Adrenal gland (tissue), 12 donors: Measurements from ENCODE around the gene NUAK1. TPM values are rescaled to one million over a fixed set of nuclear protein-coding genes. Genes with fewer than 3 reads are reported as not detected.

Experiments used
- DNase-seq, 7 donors: peaks; one replicate each; pipeline ENCODE4 v3.0.0-alpha.2; 2019 to 2020
- H3K27ac ChIP-seq, 5 donors: fragments of 200-600 bp; sonication (generic) in 4 of 5; 1 replicate in 3 of 5; 2 replicates in 2 of 5; pipeline versions ENCODE4 v1.5.1 to v1.8.0; 2016 to 2020; ENCODE audit warnings: mild to moderate bottlenecking in 1 of 5
- H3K27me3 ChIP-seq: fragments of 200-600 bp; 2 replicates; pipeline ENCODE4 v1.8.0; 2021
- H3K36me3 ChIP-seq, 2 donors: fragments of 200-600 bp; replicated peaks in 1 of 2; 1 replicate in 1 of 2; 2 replicates in 1 of 2; pipeline versions ENCODE4 v1.5.1 to v1.8.0; 2018 to 2022
- H3K4me1 ChIP-seq, 2 donors: fragments of 200-600 bp; replicated peaks in 1 of 2; 1 replicate in 1 of 2; 2 replicates in 1 of 2; pipeline versions ENCODE4 v1.5.1 to v1.8.0; 2018 to 2021
- H3K4me3 ChIP-seq, 4 donors: fragments of 200-600 bp; sonication (generic) in 3 of 4; one replicate each; pipeline ENCODE4 v1.5.1; 2016 to 2018
- H3K9me3 ChIP-seq, 3 donors: fragments of 200-600 bp; sonication (generic) in 1 of 3; replicated peaks in 1 of 3; 1 replicate in 2 of 3; 2 replicates in 1 of 3; pipeline versions ENCODE4 v1.5.1 to v1.8.0; 2016 to 2021
- POLR2A ChIP-seq, 2 donors: fragments of 450-650 bp; IDR thresholded peaks; one replicate each; pipeline ENCODE4 v1.6.1; 2017; ENCODE audit warnings: antibody characterized with exemption in 2 of 2, mild to moderate bottlenecking in 2 of 2, moderate library complexity in 1 of 2
- WGBS, 4 donors: extraction: QIAGEN DNeasy Blood & Tissue Kit in 2 of 4; methylation state at CpG; one replicate each; pipeline versions ENCODE4 v1.1.5 to v1.1.7; 2013 to 2017; 5-methylcytosine and 5-hydroxymethylcytosine counted together
- intact Hi-C, 2 donors: fragments of 100-400 bp; cut with DNase I; formaldehyde crosslinking; loops; one replicate each; pipeline versions ENCODE4 v1.14.1 to v1.15.0; 2022 to 2023
- polyA plus RNA-seq, 3 donors: library from polyadenylated mRNA; stranded (reverse); fragments of 200-250 nt in 2 of 3; fragments of 350-450 nt in 1 of 3; fragmentation: Illumina TruSeq in 1 of 3; extraction: RNeasy Lipid Tissue Mini Kit (QIAGEN cat#74804) in 1 of 3; gene quantifications; one replicate each; pipeline ENCODE4 v1.2.3, GENCODE V29; 2013 to 2014
- total RNA-seq, 9 donors: library from RNA; depleted of rRNA in 4 of 9; stranded (reverse); fragments of >200 nt in 4 of 9; fragments of 120-200 nt in 1 of 9; fragmentation: NEBNext Ultra II Directional in 1 of 9; extraction: Animal tissue kit (Norgen Biotek cat#: 25700) in 1 of 9; gene quantifications; one replicate each; pipeline versions ENCODE4 v1.1.0 to v1.2.4, GENCODE V29; 2013 to 2023
- TF ChIP-seq, protein P1 (sequence below), 6 experiments: fragments of 450-650 bp in 4 of 6; fragments of 200-600 bp in 2 of 6; sonication (generic) in 1 of 6; IDR thresholded peaks; 1 replicate in 5 of 6; 2 replicates in 1 of 6; pipeline versions ENCODE4 v1.5.1 to v1.8.0; 2016 to 2021; ENCODE audit warnings: antibody characterized with exemption in 6 of 6, mild to moderate bottlenecking in 2 of 6, moderate library complexity in 1 of 6
- donor health status: healthy with polysubstance abuse.
- donor health status: Bipolar disorder and iron deficiency.
- donor health status: DM: yes; HTN: yes; CAD: no.
- donor health status: DM: no; HTN: no; CAD: no.
- donor health status: DM: no; HTN: no; CAD: no.
- donor health status: DM: yes; HTN: yes; CAD: no.

NUAK1 gene
- total and polyA plus RNA-seq, 12 donors = 2.4 to 15.1 (median 8.4) TPM

DNA sequence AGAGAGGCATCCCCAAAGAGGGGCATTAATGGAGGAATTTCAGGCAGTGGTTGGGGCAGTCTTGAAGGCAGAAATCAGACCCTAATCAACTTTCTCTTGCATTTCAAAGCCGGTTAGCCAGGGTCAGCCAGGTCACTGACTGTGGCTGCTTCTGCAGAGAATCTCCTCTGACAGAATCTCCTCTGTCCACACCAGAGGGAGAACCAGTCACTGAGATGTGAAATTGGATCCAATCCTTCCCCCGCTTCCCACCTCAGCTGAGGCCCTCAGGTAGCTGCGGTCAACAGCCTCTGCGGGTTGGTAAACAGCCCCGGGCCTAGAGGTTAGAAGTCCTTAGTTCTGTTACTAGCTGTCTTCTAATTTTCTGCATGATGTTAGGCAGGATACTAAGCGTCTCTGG is 39.8 kb upstream of the NUAK1 start:
- no peaks in the 10 kb centered on the region for H3K9me3 ChIP-seq
- intact Hi-C loops = no loop called here
- H3K4me3 ChIP-seq = no peak overlapping the region
- peak overlapping the region in 2 of 5 donors; percentile 38 to 42 for H3K27ac ChIP-seq
- H3K27me3 ChIP-seq = no peaks in the 10 kb centered on the region
- H3K36me3 ChIP-seq = no peaks in the 10 kb centered on the region
- WGBS, 4 donors = 83 to 92% (median 87%) methylated on average over 6 of the region's 6 CpGs
- H3K4me1 ChIP-seq = peaks cover 0 to 6% of the 10 kb centered on the region in 2 donors
- DNase-seq = no peak
- TF ChIP-seq POLR2A (IDR thresholded peaks at IDR 0.05) = no peak
- TF ChIP-seq, protein P1, sequence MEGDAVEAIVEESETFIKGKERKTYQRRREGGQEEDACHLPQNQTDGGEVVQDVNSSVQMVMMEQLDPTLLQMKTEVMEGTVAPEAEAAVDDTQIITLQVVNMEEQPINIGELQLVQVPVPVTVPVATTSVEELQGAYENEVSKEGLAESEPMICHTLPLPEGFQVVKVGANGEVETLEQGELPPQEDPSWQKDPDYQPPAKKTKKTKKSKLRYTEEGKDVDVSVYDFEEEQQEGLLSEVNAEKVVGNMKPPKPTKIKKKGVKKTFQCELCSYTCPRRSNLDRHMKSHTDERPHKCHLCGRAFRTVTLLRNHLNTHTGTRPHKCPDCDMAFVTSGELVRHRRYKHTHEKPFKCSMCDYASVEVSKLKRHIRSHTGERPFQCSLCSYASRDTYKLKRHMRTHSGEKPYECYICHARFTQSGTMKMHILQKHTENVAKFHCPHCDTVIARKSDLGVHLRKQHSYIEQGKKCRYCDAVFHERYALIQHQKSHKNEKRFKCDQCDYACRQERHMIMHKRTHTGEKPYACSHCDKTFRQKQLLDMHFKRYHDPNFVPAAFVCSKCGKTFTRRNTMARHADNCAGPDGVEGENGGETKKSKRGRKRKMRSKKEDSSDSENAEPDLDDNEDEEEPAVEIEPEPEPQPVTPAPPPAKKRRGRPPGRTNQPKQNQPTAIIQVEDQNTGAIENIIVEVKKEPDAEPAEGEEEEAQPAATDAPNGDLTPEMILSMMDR (IDR thresholded peaks at IDR 0.05) = no peak

DNA sequence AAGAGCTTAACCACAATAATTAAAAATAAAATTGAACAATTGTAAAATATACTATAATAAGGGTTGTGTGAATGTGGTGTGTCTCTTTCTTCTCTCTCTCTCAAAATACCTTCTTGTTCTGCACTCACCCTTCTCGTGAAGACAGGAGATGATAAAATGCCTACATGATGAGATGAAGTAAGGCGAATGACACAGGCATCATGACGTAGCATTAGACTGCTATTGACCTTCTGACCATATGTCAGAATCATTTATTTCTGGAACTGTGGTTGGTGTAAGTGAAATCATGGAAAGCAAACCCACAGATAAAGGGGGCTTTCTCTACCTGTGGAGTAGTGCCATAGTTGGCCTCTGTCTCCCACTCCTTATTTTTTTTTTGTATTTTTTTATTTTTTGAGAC is 37.8 kb upstream of the NUAK1 start:
- 76 to 90% (median 82%) methylated on average over 3 of the region's 3 CpGs for WGBS, 4 donors
- H3K27ac ChIP-seq = no peak overlapping the region
- no peak for DNase-seq
- H3K4me3 ChIP-seq = no peak overlapping the region
- H3K36me3 ChIP-seq = no peaks in the 10 kb centered on the region
- intact Hi-C loops = no loop called here
- no peaks in the 10 kb centered on the region for H3K9me3 ChIP-seq
- H3K27me3 ChIP-seq = no peaks in the 10 kb centered on the region
- no peak for TF ChIP-seq POLR2A (IDR thresholded peaks at IDR 0.05)
- TF ChIP-seq, protein P1 (IDR thresholded peaks at IDR 0.05) = no peak
- H3K4me1 ChIP-seq = peaks cover 0 to 3% of the 10 kb centered on the region in 2 donors

GRCh38 chr12:106174876-106175275 is 36.1 kb upstream of the NUAK1 start:
- no peak for DNase-seq
- TF ChIP-seq, protein P1 (IDR thresholded peaks at IDR 0.05) = no peak
- no peak overlapping the region for H3K4me3 ChIP-seq
- H3K9me3 ChIP-seq = no peaks in the 10 kb centered on the region
- H3K4me1 ChIP-seq = no peaks in the 10 kb centered on the region
- H3K36me3 ChIP-seq = no peaks in the 10 kb centered on the region
- intact Hi-C loops = no loop called here
- H3K27me3 ChIP-seq = no peaks in the 10 kb centered on the region
- WGBS, 4 donors = 87 to 91% (median 89%) methylated on average over 5 of the region's 5 CpGs
- no peak overlapping the region for H3K27ac ChIP-seq

GRCh38 chr12:106173442-106173841 is 34.7 kb upstream of the NUAK1 start:
- H3K27ac ChIP-seq = no peak overlapping the region
- no peak for DNase-seq
- intact Hi-C loops = no loop called here
- no peaks in the 10 kb centered on the region for H3K36me3 ChIP-seq
- WGBS, 4 donors = 67 to 94% (median 83%) methylated on average over 1 of the region's 1 CpG
- H3K4me1 ChIP-seq = no peaks in the 10 kb centered on the region
- no peaks in the 10 kb centered on the region for H3K27me3 ChIP-seq
- H3K9me3 ChIP-seq = no peaks in the 10 kb centered on the region
- TF ChIP-seq POLR2A (IDR thresholded peaks at IDR 0.05) = no peak
- TF ChIP-seq, protein P1 (IDR thresholded peaks at IDR 0.05) = no peak
- H3K4me3 ChIP-seq = no peak overlapping the region
